ENCODE measurements around the gene GABBR2.

The GABBR2 gene

GRCh38 chr9:98312365-98312764 is 396.4 kb downstream of the GABBR2 start:
- H3K9me3 Mint-ChIP-seq: no peaks in the 10 kb centered on the region
- CTCF ChIA-PET: interaction anchor here (1.1 to 5.2 kb wide), 2 partner anchors 462 to 536 kb away, joined by 3 to 66 read pairs; no protein-coding TSS in a partner anchor
- H3K36me3 Mint-ChIP-seq: no peaks in the 10 kb centered on the region
- peaks cover 33% of the 10 kb centered on the region for H3K27me3 Mint-ChIP-seq
- no peak overlapping the region for H3K27ac Mint-ChIP-seq
- no peak for DNase-seq
- peaks cover 5% of the 10 kb centered on the region for H3K4me1 Mint-ChIP-seq
- no peak overlapping the region for H3K4me3 Mint-ChIP-seq

GRCh38 chr9:98311541-98311940 is 397.2 kb downstream of the GABBR2 start:
- CTCF ChIA-PET: no interaction called here
- H3K9me3 Mint-ChIP-seq: no peaks in the 10 kb centered on the region

GRCh38 chr9:98310752-98311392 is 397.9 kb downstream of the GABBR2 start:
- Mint-ChIP-seq H3K4me1 (peaks cover 5% of the 10 kb centered on the region), H3K36me3 (no peaks in the 10 kb centered on the region), H3K4me3 (no peak overlapping the region), H3K27ac (no peak overlapping the region), H3K9me3 (no peaks in the 10 kb centered on the region), H3K27me3 (peaks cover 40% of the 10 kb centered on the region)
- CTCF ChIA-PET: no interaction called here
- DNase-seq: no peak

More at GRCh38 chr9:98311541-98311940, 397.2 kb downstream of the GABBR2 start:
- H3K4me1 Mint-ChIP-seq: peaks cover 5% of the 10 kb centered on the region
- H3K27ac Mint-ChIP-seq: no peak overlapping the region
- H3K27me3 Mint-ChIP-seq: peaks cover 40% of the 10 kb centered on the region
- DNase-seq: no peak
- no peak overlapping the region for H3K4me3 Mint-ChIP-seq
- no peaks in the 10 kb centered on the region for H3K36me3 Mint-ChIP-seq

GRCh38 chr9:98306384-98307145 is 402.2 kb downstream of the GABBR2 start:
- Mint-ChIP-seq H3K4me1 (no peaks in the 10 kb centered on the region), H3K9me3 (no peaks in the 10 kb centered on the region), H3K27ac (no peak overlapping the region), H3K27me3 (peaks cover 21% of the 10 kb centered on the region), H3K4me3 (no peak overlapping the region), H3K36me3 (no peaks in the 10 kb centered on the region)
- DNase-seq: no peak
- CTCF ChIA-PET: interaction anchor here (0.8 to 3.0 kb wide), 2 partner anchors 9 to 470 kb away, joined by 3 to 10 read pairs; no protein-coding TSS in a partner anchor

- CTCF ChIA-PET: no interaction called here
- H3K4me1 Mint-ChIP-seq: peaks cover 3% of the 10 kb centered on the region
- peaks cover 21% of the 10 kb centered on the region for H3K27me3 Mint-ChIP-seq
- H3K4me3 Mint-ChIP-seq: no peak overlapping the region
- H3K27ac Mint-ChIP-seq: no peak overlapping the region
- H3K9me3 Mint-ChIP-seq: no peaks in the 10 kb centered on the region
- H3K36me3 Mint-ChIP-seq: no peaks in the 10 kb centered on the region
- no peak for DNase-seq
These were observed 404.4 kb downstream of the GABBR2 start for GRCh38 chr9:98304381-98304780.

- DNase-seq: no peak
- peaks cover 3% of the 10 kb centered on the region for H3K4me1 Mint-ChIP-seq
- no peak overlapping the region for H3K27ac Mint-ChIP-seq
- H3K9me3 Mint-ChIP-seq: no peaks in the 10 kb centered on the region
- no peak overlapping the region for H3K4me3 Mint-ChIP-seq
- no peaks in the 10 kb centered on the region for H3K36me3 Mint-ChIP-seq
- peaks cover 19% of the 10 kb centered on the region for H3K27me3 Mint-ChIP-seq
- CTCF ChIA-PET: no interaction called here
These were observed 405.1 kb downstream of the GABBR2 start for GRCh38 chr9:98303633-98304125.

- H3K27ac Mint-ChIP-seq: no peak overlapping the region
- DNase-seq: no peak
- H3K27me3 Mint-ChIP-seq: peaks cover 13% of the 10 kb centered on the region
- H3K36me3 Mint-ChIP-seq: no peaks in the 10 kb centered on the region
- CTCF ChIA-PET: interaction anchor here (0.8 kb wide), 1 partner anchor 13 kb away, joined by 3 read pairs; no protein-coding TSS in a partner anchor
- H3K4me3 Mint-ChIP-seq: no peak overlapping the region
- H3K9me3 Mint-ChIP-seq: no peaks in the 10 kb centered on the region
- H3K4me1 Mint-ChIP-seq: peaks cover 3% of the 10 kb centered on the region
These were observed 405.6 kb downstream of the GABBR2 start for GRCh38 chr9:98302938-98303632.

GRCh38 chr9:98302150-98302549 is 406.6 kb downstream of the GABBR2 start:
- Mint-ChIP-seq H3K4me1 (peaks cover 3% of the 10 kb centered on the region), H3K36me3 (no peaks in the 10 kb centered on the region), H3K9me3 (no peaks in the 10 kb centered on the region), H3K27me3 (peaks cover 9% of the 10 kb centered on the region), H3K27ac (no peak overlapping the region), H3K4me3 (no peak overlapping the region)
- DNase-seq: no peak
- CTCF ChIA-PET: no interaction called here

GRCh38 chr9:98300611-98301010 is 408.1 kb downstream of the GABBR2 start:
- DNase-seq: no peak
- Mint-ChIP-seq H3K4me3 (no peak overlapping the region), H3K27ac (no peak overlapping the region), H3K4me1 (peaks cover 3% of the 10 kb centered on the region), H3K9me3 (no peaks in the 10 kb centered on the region), H3K36me3 (no peaks in the 10 kb centered on the region), H3K27me3 (peaks cover 3% of the 10 kb centered on the region)
- CTCF ChIA-PET: no interaction called here

- Mint-ChIP-seq H3K4me1 (peaks cover 3% of the 10 kb centered on the region), H3K9me3 (no peaks in the 10 kb centered on the region), H3K4me3 (no peak overlapping the region), H3K27me3 (peaks cover 7% of the 10 kb centered on the region), H3K36me3 (no peaks in the 10 kb centered on the region), H3K27ac (no peak overlapping the region)
- no peak for DNase-seq
- CTCF ChIA-PET: interaction anchor here (0.8 kb wide), 1 partner anchor 17 kb away, joined by 4 read pairs; no protein-coding TSS in a partner anchor
These were observed 410.3 kb downstream of the GABBR2 start for GRCh38 chr9:98298476-98298875.

GRCh38 chr9:98295824-98296223 is 412.9 kb downstream of the GABBR2 start:
- H3K27me3 Mint-ChIP-seq: peaks cover 20% of the 10 kb centered on the region
- no peaks in the 10 kb centered on the region for H3K9me3 Mint-ChIP-seq
- H3K27ac Mint-ChIP-seq: no peak overlapping the region
- no peaks in the 10 kb centered on the region for H3K4me1 Mint-ChIP-seq
- H3K36me3 Mint-ChIP-seq: no peaks in the 10 kb centered on the region
- DNase-seq: no peak
- CTCF ChIA-PET: no interaction called here
- H3K4me3 Mint-ChIP-seq: no peak overlapping the region

GRCh38 chr9:98291820-98292219 is 416.9 kb downstream of the GABBR2 start:
- Mint-ChIP-seq H3K4me1 (no peaks in the 10 kb centered on the region), H3K4me3 (no peak overlapping the region), H3K27me3 (peaks cover 31% of the 10 kb centered on the region), H3K27ac (no peak overlapping the region), H3K9me3 (no peaks in the 10 kb centered on the region), H3K36me3 (no peaks in the 10 kb centered on the region)
- DNase-seq: no peak
- CTCF ChIA-PET: no interaction called here

- H3K27me3 Mint-ChIP-seq: peaks cover 34% of the 10 kb centered on the region
- DNase-seq: no peak
- H3K9me3 Mint-ChIP-seq: no peaks in the 10 kb centered on the region
- CTCF ChIA-PET: interaction anchor here (1.2 kb wide), 1 partner anchor 128 kb away, joined by 3 read pairs; no protein-coding TSS in a partner anchor
- no peak overlapping the region for H3K27ac Mint-ChIP-seq
- no peaks in the 10 kb centered on the region for H3K36me3 Mint-ChIP-seq
- no peaks in the 10 kb centered on the region for H3K4me1 Mint-ChIP-seq
- no peak overlapping the region for H3K4me3 Mint-ChIP-seq
These were observed 418.3 kb downstream of the GABBR2 start for GRCh38 chr9:98290411-98290810.

- Mint-ChIP-seq H3K4me3 (no peak overlapping the region), H3K36me3 (no peaks in the 10 kb centered on the region), H3K4me1 (no peaks in the 10 kb centered on the region), H3K27me3 (peaks cover 34% of the 10 kb centered on the region), H3K9me3 (no peaks in the 10 kb centered on the region), H3K27ac (no peak overlapping the region)
- CTCF ChIA-PET: interaction anchor here (1.2 kb wide), 1 partner anchor 128 kb away, joined by 3 read pairs; no protein-coding TSS in a partner anchor
- DNase-seq: no peak
These were observed 419.0 kb downstream of the GABBR2 start for GRCh38 chr9:98289614-98290201.
